Heart right ventricle (tissue), 16 donors: ENCODE measurements around the gene GGCT. TPM values are rescaled to one million over a fixed set of nuclear protein-coding genes. Genes with fewer than 3 reads are reported as not detected.
"Not testable (repeated sequence)": the region's sequence is repeated elsewhere in the genome, so short reads cannot be mapped to it uniquely, and the experiment has no call there.

Experiments used
- ATAC-seq, 8 donors: fragments of 200-7000 bp; cut with Tn5 transposase; one replicate each; pipeline ENCODE4 v1.9.1; 2020; ENCODE audit warnings: mild to moderate bottlenecking in 8 of 8, moderate library complexity in 8 of 8, moderate number of reproducible peaks in 1 of 8
- DNase-seq, 2 donors: peaks; one replicate each; pipeline ENCODE4 v3.0.0-alpha.2; 2020
- H3K27ac ChIP-seq, 10 donors: fragments of 200-600 bp; sonication (generic) in 2 of 10; one replicate each; pipeline versions ENCODE4 v1.5.0 to v1.8.0; 2020 to 2022; ENCODE audit warnings: mild to moderate bottlenecking in 3 of 10
- H3K27me3 ChIP-seq, 7 donors: fragments of 200-600 bp; one replicate each; pipeline ENCODE4 v1.8.0; 2021 to 2022; ENCODE audit warnings: mild to moderate bottlenecking in 2 of 7
- H3K36me3 ChIP-seq, 9 donors: fragments of 200-600 bp; sonication (generic) in 1 of 9; one replicate each; pipeline versions ENCODE4 v1.5.0 to v1.8.0; 2020 to 2022; ENCODE audit warnings: mild to moderate bottlenecking in 2 of 9
- H3K4me1 ChIP-seq, 9 donors: fragments of 200-600 bp; sonication (generic) in 1 of 9; one replicate each; pipeline versions ENCODE4 v1.5.0 to v1.8.0; 2020 to 2022; ENCODE audit warnings: mild to moderate bottlenecking in 4 of 9
- H3K4me3 ChIP-seq, 10 donors: fragments of 200-600 bp; sonication (generic) in 2 of 10; one replicate each; pipeline versions ENCODE4 v1.5.0 to v1.8.0; 2020 to 2022; ENCODE audit warnings: mild to moderate bottlenecking in 7 of 10, moderate library complexity in 2 of 10
- H3K9me3 ChIP-seq, 11 donors: fragments of 200-600 bp in 10 of 11; sonication (generic) in 2 of 11; one replicate each; pipeline versions ENCODE4 v1.5.0 to v1.8.0; 2013 to 2022; ENCODE audit warnings: mild to moderate bottlenecking in 2 of 11, control low read depth in 1 of 11, moderate library complexity in 1 of 11
- WGBS, 2 donors: extraction: QIAGEN DNeasy Blood & Tissue Kit; methylation state at CpG; one replicate each; pipeline ENCODE4 v1.1.7; 2013; ENCODE audit warnings: inconsistent platforms in 1 of 2; 5-methylcytosine and 5-hydroxymethylcytosine counted together
- intact Hi-C, 10 donors: fragments of 100-400 bp; cut with DNase I; formaldehyde crosslinking; loops; one replicate each; pipeline versions ENCODE4 v1.11.1 to v1.14.2; 2022
- polyA plus RNA-seq, 2 donors: library from polyadenylated mRNA; stranded (reverse); fragments of 200-250 nt; gene quantifications; one replicate each; pipeline ENCODE4 v1.2.3, GENCODE V29; 2013
- total RNA-seq, 10 donors: library from RNA; stranded (reverse); fragmentation: NEBNext Ultra II Directional in 3 of 10; extraction: Animal tissue kit (Norgen Biotek cat#: 25700) in 3 of 10; gene quantifications; one replicate each; pipeline versions ENCODE4 v1.2.1 to v1.2.4, GENCODE V29; 2021 to 2023
- TF ChIP-seq, protein P1 (sequence below), 9 donors: fragments of 200-600 bp; sonication (generic) in 2 of 9; IDR thresholded peaks; one replicate each; pipeline versions ENCODE4 v1.5.0 to v1.8.0; 2021 to 2022; ENCODE audit warnings: antibody characterized with exemption in 9 of 9, mild to moderate bottlenecking in 5 of 9, moderate library complexity in 1 of 9
- donor health status: Arrhythmogenic right ventricular cardiomyopathy.
- donor health status: ischemic (EF 13 %, LVEDD 7.1; RV severe dilation, severe dysfunction).
- donor health status: healthy with polysubstance abuse.
- donor health status: DM: no; HTN: yes; CAD: no.
- donor health status: DM: no; HTN: no; CAD: no.
- donor health status: ischemic (EF 25% LVEDD 6.9; RV normal size, moderate dysfunction).
- donor health status: ischemic (EF 25% LVEDD 5.7; RV mildly dilated, moderate dysfunction).
- donor health status: healthy.
- donor health status: DM: yes; HTN: yes; CAD: no.
- donor health status: Ischemic cardiomyopathy.
- donor health status: ischemic (EF 35%, LVEDD 5.7; RV mildly dilated, moderate dysfunction).
- donor health status: nonischemic (EF 11% LVEDD 7.7; RV severe dilation, severe dysfunction).
- donor health status: DM: yes; HTN: yes; CAD: no.
- donor health status: PGD.
- donor health status: ischemic (EF 29% LVEDD 5.4; RV normal size, mild dysfunction).
- donor health status: nonischemic (EF 23%, LVEDD 6.1; RV moderate dilation, normal function).

The GGCT gene
- total and polyA plus RNA-seq, 12 donors: 13.8 to 54.2 (median 18.7) TPM

- intact Hi-C loops: no loop called here
- Histone ChIP-seq H3K4me1 (no peaks in the 10 kb centered on the region), H3K27ac (no peak overlapping the region), H3K36me3 (peaks cover 0 to 11% (median under 1%) of the 10 kb centered on the region in 9 donors), H3K9me3 (peaks cover 0 to 24% (median 11%) of the 10 kb centered on the region in 11 donors), H3K27me3 (no peaks in the 10 kb centered on the region), H3K4me3 (no peak overlapping the region)
- ATAC-seq (no peak), DNase-seq (no peak)
- TF ChIP-seq, protein P1, sequence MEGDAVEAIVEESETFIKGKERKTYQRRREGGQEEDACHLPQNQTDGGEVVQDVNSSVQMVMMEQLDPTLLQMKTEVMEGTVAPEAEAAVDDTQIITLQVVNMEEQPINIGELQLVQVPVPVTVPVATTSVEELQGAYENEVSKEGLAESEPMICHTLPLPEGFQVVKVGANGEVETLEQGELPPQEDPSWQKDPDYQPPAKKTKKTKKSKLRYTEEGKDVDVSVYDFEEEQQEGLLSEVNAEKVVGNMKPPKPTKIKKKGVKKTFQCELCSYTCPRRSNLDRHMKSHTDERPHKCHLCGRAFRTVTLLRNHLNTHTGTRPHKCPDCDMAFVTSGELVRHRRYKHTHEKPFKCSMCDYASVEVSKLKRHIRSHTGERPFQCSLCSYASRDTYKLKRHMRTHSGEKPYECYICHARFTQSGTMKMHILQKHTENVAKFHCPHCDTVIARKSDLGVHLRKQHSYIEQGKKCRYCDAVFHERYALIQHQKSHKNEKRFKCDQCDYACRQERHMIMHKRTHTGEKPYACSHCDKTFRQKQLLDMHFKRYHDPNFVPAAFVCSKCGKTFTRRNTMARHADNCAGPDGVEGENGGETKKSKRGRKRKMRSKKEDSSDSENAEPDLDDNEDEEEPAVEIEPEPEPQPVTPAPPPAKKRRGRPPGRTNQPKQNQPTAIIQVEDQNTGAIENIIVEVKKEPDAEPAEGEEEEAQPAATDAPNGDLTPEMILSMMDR (IDR thresholded peaks at IDR 0.05): no peak
Observed at GRCh38 chr7:30491417-30491816, 13.2 kb downstream of the GGCT start.

DNA sequence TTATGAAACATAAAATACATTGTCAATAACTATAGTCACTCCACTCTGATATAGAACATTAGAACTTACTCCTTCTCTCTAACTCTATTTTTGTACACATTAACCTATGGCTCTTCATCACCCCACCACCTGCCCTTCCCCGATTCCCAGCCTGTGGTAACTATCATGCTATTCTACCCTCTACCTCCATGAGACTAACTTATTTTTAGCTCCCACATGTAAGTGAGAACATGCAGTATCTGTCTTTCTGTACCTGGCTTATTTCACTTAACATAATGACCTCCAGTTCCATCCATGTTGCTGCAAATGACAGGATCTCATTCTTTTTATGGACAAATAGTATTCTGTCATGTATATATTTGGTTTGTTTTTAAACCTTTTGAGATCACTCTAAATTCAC, 17.3 kb downstream of the GGCT start:
- H3K27me3 ChIP-seq: no peaks in the 10 kb centered on the region
- TF ChIP-seq, protein P1 (IDR thresholded peaks at IDR 0.05): no peak
- no peak overlapping the region for H3K4me3 ChIP-seq
- intact Hi-C loops: no loop called here
- peaks cover 0 to 22% (median 11%) of the 10 kb centered on the region in 11 donors for H3K9me3 ChIP-seq
- no peaks in the 10 kb centered on the region for H3K36me3 ChIP-seq
- no peak for DNase-seq
- no peaks in the 10 kb centered on the region for H3K4me1 ChIP-seq
- 55 to 59% methylated on average over 1 of the region's 1 CpG for WGBS, 2 donors
- H3K27ac ChIP-seq: no peak overlapping the region
- ATAC-seq: peak in 2 of 8 donors; percentile 53 to 78

DNA sequence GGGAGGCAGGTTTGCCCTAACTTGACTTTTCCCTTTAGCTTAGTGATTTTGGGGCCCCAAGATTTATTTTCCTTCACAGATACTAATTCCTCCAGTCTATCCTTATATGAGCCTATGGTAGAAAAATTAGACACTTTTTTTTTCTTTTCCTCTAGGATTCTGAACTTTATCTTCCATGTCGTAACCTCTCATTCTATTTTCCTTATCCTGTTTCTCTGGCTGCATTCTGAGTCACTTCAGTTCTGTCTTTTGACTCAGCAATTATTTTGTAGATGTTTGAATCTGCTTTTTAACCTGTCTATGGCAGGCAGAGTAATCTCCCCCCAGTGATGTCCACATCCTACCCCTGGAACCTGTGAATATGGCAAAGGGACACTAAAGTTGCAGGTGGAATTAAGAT, 19.0 kb downstream of the GGCT start:
- intact Hi-C loops: no loop called here
- no peak for ATAC-seq
- Histone ChIP-seq H3K27me3 (no peaks in the 10 kb centered on the region), H3K36me3 (no peaks in the 10 kb centered on the region), H3K4me1 (no peaks in the 10 kb centered on the region), H3K27ac (no peak overlapping the region), H3K9me3 (peaks cover 0 to 5% (median 0%) of the 10 kb centered on the region in 11 donors), H3K4me3 (no peak overlapping the region)
- no peak for DNase-seq
- WGBS, 2 donors: 85 to 88% methylated on average over 1 of the region's 1 CpG
- TF ChIP-seq, protein P1 (IDR thresholded peaks at IDR 0.05): no peak

GRCh38 chr7:30481416-30481815, 23.2 kb downstream of the GGCT start:
- H3K27ac ChIP-seq, DNase-seq, intact Hi-C loops, H3K36me3 ChIP-seq, H3K4me3 ChIP-seq, ATAC-seq, H3K27me3 ChIP-seq, H3K9me3 ChIP-seq: not testable (repeated sequence)
- 90 to 94% methylated on average over 9 of the region's 9 CpGs for WGBS, 2 donors
- H3K4me1 ChIP-seq: peaks cover 11 to 27% (median 22%) of the 10 kb centered on the region in 9 donors
